Measurements from ENCODE around the gene SPINK14.

DNA sequence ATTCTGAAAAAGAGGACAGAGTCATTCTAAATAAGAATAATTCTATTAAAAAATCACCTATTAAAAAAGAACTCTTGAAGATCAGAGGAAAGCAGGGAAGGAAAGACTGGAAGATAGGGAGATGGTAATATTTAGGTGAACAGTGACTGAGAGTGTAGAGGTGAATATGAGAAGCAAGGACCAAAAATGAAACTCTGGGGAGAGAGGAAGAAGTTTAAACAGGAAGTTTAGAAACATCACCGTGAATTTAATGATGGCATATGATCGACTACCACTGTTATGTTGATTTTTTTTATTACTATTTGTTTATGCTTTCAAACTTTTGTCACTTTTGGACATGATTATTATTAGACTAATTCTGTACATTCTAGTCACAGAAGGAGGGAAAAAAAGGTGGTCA lies 32.8 kb downstream of the SPINK14 start:
- TF ChIP-seq, protein P1, sequence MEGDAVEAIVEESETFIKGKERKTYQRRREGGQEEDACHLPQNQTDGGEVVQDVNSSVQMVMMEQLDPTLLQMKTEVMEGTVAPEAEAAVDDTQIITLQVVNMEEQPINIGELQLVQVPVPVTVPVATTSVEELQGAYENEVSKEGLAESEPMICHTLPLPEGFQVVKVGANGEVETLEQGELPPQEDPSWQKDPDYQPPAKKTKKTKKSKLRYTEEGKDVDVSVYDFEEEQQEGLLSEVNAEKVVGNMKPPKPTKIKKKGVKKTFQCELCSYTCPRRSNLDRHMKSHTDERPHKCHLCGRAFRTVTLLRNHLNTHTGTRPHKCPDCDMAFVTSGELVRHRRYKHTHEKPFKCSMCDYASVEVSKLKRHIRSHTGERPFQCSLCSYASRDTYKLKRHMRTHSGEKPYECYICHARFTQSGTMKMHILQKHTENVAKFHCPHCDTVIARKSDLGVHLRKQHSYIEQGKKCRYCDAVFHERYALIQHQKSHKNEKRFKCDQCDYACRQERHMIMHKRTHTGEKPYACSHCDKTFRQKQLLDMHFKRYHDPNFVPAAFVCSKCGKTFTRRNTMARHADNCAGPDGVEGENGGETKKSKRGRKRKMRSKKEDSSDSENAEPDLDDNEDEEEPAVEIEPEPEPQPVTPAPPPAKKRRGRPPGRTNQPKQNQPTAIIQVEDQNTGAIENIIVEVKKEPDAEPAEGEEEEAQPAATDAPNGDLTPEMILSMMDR (conservative IDR thresholded peaks at IDR 0.05; ENCODE audit: low read depth, low read length): no peak
- TF ChIP-seq EZH2phosphoT487 (IDR thresholded peaks at IDR 0.05; ENCODE audit: borderline replicate concordance, low read length) (no peak), EZH2 (IDR thresholded peaks at IDR 0.05; ENCODE audit: low read length, unreplicated experiment) (no peak)

Data from PC-3 (cell line).